Measurements from ENCODE around the gene DCTN1. TPM values are rescaled to one million over a fixed set of nuclear protein-coding genes. Genes with fewer than 3 reads are reported as not detected.

DCTN1 gene
- total RNA-seq, 1 donor from 2014 or later = 140 TPM

DNA sequence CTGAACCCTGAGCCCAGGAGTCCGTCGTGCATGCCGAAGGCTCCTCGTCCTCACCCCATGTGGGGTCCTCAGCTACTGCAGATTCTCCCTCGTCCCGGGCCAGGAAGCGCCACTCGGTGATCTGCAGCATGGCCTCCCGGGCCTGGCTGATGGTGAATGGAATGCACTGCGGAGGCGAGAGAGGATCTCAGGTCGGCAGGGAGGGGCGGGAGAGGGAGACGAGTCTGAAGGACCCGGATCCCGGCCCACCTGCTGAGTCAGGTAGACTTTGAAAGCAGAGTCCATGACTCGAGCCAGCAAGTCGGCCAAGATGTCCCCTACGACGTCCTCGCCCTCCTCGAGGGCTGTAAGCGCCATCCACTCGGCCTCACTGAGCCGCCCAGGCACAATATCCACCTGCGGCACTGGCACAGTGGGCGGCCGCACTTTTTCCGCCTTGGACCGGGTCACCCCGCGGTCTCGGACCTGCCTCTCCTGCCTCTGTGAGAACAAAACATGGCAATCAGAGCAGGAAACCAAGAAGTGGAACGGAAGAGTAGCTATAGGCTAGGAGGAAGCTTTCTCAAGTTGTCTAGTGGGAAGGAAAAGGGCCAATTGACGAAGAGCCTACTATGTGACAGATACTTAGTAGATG, 35.8 kb upstream of the DCTN1 start:
- Histone ChIP-seq H3K4me1 (peaks cover 20% of the 10 kb centered on the region), H3K9me3 (no peaks in the 10 kb centered on the region), H3K4me3 (peak overlapping the region; percentile 69), H3K27me3 (no peaks in the 10 kb centered on the region), H3K36me3 (no peaks in the 10 kb centered on the region), H3K27ac (no peak overlapping the region)
- intact Hi-C loops (cut with DNase I) = no loop called here
- ATAC-seq = peak; percentile 14
- TF ChIP-seq, protein P1, sequence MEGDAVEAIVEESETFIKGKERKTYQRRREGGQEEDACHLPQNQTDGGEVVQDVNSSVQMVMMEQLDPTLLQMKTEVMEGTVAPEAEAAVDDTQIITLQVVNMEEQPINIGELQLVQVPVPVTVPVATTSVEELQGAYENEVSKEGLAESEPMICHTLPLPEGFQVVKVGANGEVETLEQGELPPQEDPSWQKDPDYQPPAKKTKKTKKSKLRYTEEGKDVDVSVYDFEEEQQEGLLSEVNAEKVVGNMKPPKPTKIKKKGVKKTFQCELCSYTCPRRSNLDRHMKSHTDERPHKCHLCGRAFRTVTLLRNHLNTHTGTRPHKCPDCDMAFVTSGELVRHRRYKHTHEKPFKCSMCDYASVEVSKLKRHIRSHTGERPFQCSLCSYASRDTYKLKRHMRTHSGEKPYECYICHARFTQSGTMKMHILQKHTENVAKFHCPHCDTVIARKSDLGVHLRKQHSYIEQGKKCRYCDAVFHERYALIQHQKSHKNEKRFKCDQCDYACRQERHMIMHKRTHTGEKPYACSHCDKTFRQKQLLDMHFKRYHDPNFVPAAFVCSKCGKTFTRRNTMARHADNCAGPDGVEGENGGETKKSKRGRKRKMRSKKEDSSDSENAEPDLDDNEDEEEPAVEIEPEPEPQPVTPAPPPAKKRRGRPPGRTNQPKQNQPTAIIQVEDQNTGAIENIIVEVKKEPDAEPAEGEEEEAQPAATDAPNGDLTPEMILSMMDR (IDR thresholded peaks at IDR 0.05) = no peak
- DNase-seq = no peak

- H3K27me3 ChIP-seq = no peaks in the 10 kb centered on the region
- H3K9me3 ChIP-seq = no peaks in the 10 kb centered on the region
- DNase-seq = peak; percentile 74
- peak; percentile 78 for ATAC-seq
- H3K4me1 ChIP-seq = peaks cover 17% of the 10 kb centered on the region
- intact Hi-C loops (cut with DNase I) = no loop called here
- peak overlapping the region; percentile 69 for H3K4me3 ChIP-seq
- no peaks in the 10 kb centered on the region for H3K36me3 ChIP-seq
- TF ChIP-seq, protein P1 (IDR thresholded peaks at IDR 0.05) = peak; percentile 38
- no peak overlapping the region for H3K27ac ChIP-seq
These were observed 35.0 kb upstream of the DCTN1 start for GRCh38 chr2:74414881-74415761.

DNA sequence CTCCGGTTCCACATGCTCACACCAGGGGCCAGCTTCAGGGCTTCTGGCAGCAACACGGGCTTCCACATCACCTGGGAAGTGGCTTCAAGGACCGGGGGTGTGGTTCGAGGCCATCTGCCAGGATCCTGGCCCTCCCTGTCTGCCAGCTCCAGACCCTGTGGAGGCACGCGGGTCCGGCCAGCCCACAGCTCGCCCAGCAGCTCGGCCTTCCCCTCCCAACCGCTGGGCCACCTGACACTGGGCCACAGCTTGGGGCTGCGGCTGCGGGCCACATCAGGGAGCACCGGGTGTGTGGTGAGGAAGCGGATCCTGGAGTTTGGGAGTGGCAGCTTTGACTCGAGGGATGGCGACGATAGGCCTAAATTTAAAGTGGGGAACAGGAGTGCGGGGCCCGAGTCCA, 34.3 kb upstream of the DCTN1 start:
- Histone ChIP-seq H3K36me3 (no peaks in the 10 kb centered on the region), H3K9me3 (no peaks in the 10 kb centered on the region), H3K27ac (no peak overlapping the region), H3K4me1 (peaks cover 17% of the 10 kb centered on the region), H3K4me3 (peak overlapping the region; percentile 69), H3K27me3 (no peaks in the 10 kb centered on the region)
- TF ChIP-seq, protein P1 (IDR thresholded peaks at IDR 0.05) = no peak
- DNase-seq (no peak), ATAC-seq (peak; percentile 8)
- intact Hi-C loops (cut with DNase I) = no loop called here

DNA sequence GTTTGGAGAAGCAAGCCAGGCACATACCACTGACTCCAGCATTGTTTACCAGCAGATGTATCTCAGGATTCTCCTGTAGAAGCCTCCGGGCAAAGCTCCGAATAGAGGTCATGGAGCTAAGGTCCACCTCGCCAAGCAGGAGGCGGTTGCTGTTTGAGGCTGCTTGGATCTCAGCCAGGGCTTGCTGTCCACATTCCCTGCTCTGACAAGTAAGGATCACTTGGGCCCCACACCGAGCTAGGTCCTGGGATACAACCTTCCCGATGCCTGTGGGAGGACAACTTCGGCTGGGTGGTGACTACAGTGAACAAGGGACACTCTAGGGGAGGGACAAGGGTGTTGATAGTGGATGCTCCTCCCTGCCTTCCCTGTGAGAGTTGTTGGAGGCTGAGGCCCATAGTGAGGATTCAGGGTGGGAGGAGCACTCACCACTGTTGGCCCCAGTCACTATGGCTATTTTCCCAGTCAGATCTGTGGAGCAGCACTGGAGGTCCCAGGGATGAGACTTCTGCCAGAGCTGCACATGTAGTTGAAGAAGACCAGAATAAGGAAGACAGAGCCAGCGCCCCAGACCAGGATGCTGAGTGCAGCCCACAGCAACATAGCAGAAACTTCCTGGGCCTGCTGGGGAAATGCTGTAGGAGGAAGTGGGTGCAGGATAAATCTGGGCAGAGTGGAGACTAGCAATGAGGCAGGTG, 33.0 kb upstream of the DCTN1 start:
- H3K9me3 ChIP-seq = no peaks in the 10 kb centered on the region
- H3K27me3 ChIP-seq = no peaks in the 10 kb centered on the region
- intact Hi-C loops (cut with DNase I) = no loop called here
- H3K36me3 ChIP-seq = no peaks in the 10 kb centered on the region
- ATAC-seq = no peak
- TF ChIP-seq, protein P1 (IDR thresholded peaks at IDR 0.05) = no peak
- H3K27ac ChIP-seq = no peak overlapping the region
- H3K4me3 ChIP-seq = no peak overlapping the region
- DNase-seq = no peak
- peaks cover 17% of the 10 kb centered on the region for H3K4me1 ChIP-seq

DNA sequence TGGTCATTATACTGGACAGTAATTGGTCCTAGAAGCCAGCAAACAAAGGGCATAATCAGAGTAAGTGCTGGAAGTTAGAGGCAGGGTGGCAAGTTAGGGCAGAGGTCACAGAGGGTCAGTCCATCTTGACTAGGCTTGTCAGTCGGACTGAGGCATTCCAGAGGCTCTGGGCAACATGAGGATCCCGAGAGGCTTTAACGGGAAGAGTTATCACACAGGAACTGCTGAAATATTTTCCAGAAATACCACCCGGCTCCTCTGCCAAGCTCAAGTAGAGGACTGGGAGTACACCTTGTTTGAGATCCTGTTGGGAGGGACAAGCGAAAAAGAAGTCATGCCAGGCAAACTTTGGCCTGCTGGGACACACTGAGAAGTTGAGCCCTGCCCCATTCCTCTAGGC, 27.6 kb upstream of the DCTN1 start:
- no peaks in the 10 kb centered on the region for H3K9me3 ChIP-seq
- TF ChIP-seq, protein P1 (IDR thresholded peaks at IDR 0.05) = no peak
- ATAC-seq (no peak), DNase-seq (no peak)
- H3K36me3 ChIP-seq = no peaks in the 10 kb centered on the region
- no peaks in the 10 kb centered on the region for H3K4me1 ChIP-seq
- no peak overlapping the region for H3K4me3 ChIP-seq
- H3K27ac ChIP-seq = no peak overlapping the region
- intact Hi-C loops (cut with DNase I) = no loop called here
- H3K27me3 ChIP-seq = no peaks in the 10 kb centered on the region
